Fibroblast of lung (primary cell): Measurements from ENCODE around the gene APBB2. TPM values are rescaled to one million over a fixed set of nuclear protein-coding genes. Genes with fewer than 3 reads are reported as not detected.
A peak's percentile ranks its signal among the peaks of the same experiment; 100 is the strongest.

Experiments used
- DNase-seq, 2 donors: peaks; one replicate each; pipeline versions ENCODE4 v3.0.0 to v3.0.0-alpha.2; 2010; ENCODE audit warnings: low read depth in 2 of 2
- H2AFZ ChIP-seq: 2 replicates; pipeline ENCODE4 v1.5.1; 2012; ENCODE audit warnings: low read length, control low read depth, inconsistent platforms
- H3K27ac ChIP-seq: 2 replicates; pipeline ENCODE4 v1.5.1; 2011; ENCODE audit warnings: low read length, control low read depth; ENCODE audit not compliant: insufficient read depth
- H3K27me3 ChIP-seq: 2 replicates; pipeline ENCODE4 v1.5.1; 2011; ENCODE audit warnings: mild to moderate bottlenecking, low read length; ENCODE audit not compliant: control insufficient read depth, insufficient read depth
- H3K36me3 ChIP-seq: 2 replicates; pipeline ENCODE4 v1.5.1; 2011; ENCODE audit warnings: low read length; ENCODE audit not compliant: control insufficient read depth, insufficient read depth
- H3K4me1 ChIP-seq: 2 replicates; pipeline ENCODE4 v1.5.1; 2011; ENCODE audit warnings: low read length; ENCODE audit not compliant: control insufficient read depth, insufficient read depth; ENCODE audit errors: extremely low read depth
- H3K4me2 ChIP-seq: 2 replicates; pipeline ENCODE4 v1.5.1; 2011; ENCODE audit warnings: low read length, control low read depth; ENCODE audit not compliant: insufficient read depth; ENCODE audit errors: extremely low read depth
- H3K4me3 ChIP-seq, 4 experiments: fragments of 200-600 bp in 1 of 4; sonication (generic) in 1 of 4; replicated peaks in 1 of 4; 2 replicates each; pipeline ENCODE4 v1.5.1; 2011 to 2016; ENCODE audit warnings: low read length in 4 of 4, low read depth in 3 of 4, mild to moderate bottlenecking in 3 of 4, control low read depth in 2 of 4, inconsistent platforms in 1 of 4, mixed read lengths in 1 of 4; ENCODE audit not compliant: insufficient read depth in 1 of 4; ENCODE audit errors: control extremely low read depth in 1 of 4
- H3K79me2 ChIP-seq: 2 replicates; pipeline ENCODE4 v1.5.1; 2012; ENCODE audit warnings: mild to moderate bottlenecking, low read length, inconsistent platforms; ENCODE audit not compliant: control insufficient read depth, insufficient read depth
- H3K9ac ChIP-seq: 2 replicates; pipeline ENCODE4 v1.5.1; 2011; ENCODE audit warnings: mild to moderate bottlenecking, low read length, control low read depth; ENCODE audit not compliant: insufficient read depth
- H3K9me3 ChIP-seq: 2 replicates; pipeline ENCODE4 v1.5.1; 2012; ENCODE audit warnings: low read depth, low read length; ENCODE audit not compliant: control insufficient read depth, insufficient read depth
- H4K20me1 ChIP-seq: 2 replicates; pipeline ENCODE4 v1.5.1; 2011; ENCODE audit warnings: low read length; ENCODE audit not compliant: control insufficient read depth, insufficient read depth; ENCODE audit errors: extremely low read depth
- EZH2 ChIP-seq: IDR thresholded peaks from 2 replicates; pipeline ENCODE4 v1.5.1; 2012; ENCODE audit warnings: low read length, control low read depth, mild to moderate bottlenecking; ENCODE audit errors: missing control alignments
- polyA plus RNA-seq, 2 donors: library from polyadenylated mRNA; depleted of rRNA in 1 of 2; stranded (reverse) in 1 of 2; unstranded in 1 of 2; fragments of >200 nt; gene quantifications; 2 replicates each; pipeline ENCODE4 v1.2.1, GENCODE V29; 2011 to 2012; ENCODE audit warnings: missing spikeins in 1 of 2
- total RNA-seq: library from RNA; depleted of rRNA; stranded (reverse); fragments of >200 nt; gene quantifications from 2 replicates; pipeline ENCODE4 v1.2.1, GENCODE V29; 2014
- TF ChIP-seq, protein P1 (sequence below), 2 donors: IDR thresholded peaks in 1 of 2; conservative IDR thresholded peaks in 1 of 2; 1 replicate in 1 of 2; 2 replicates in 1 of 2; pipeline ENCODE4 v1.5.1; 2011 to 2012; ENCODE audit warnings: low read length in 2 of 2, control low read depth in 1 of 2, inconsistent platforms in 1 of 2, low read depth in 1 of 2, mild to moderate bottlenecking in 1 of 2

The APBB2 gene
- total and polyA plus RNA-seq, 2 donors (not counting 1 experiment from before 2014, with no cell fraction given), result 25.1 to 29.8 TPM

GRCh38 chr4:41209901-41210300 lies 4.4 kb downstream of the APBB2 start:
- Histone ChIP-seq H3K4me2 (no peak overlapping the region), H3K9me3 (no peaks in the 10 kb centered on the region), H3K4me3 (no peak overlapping the region), H3K4me1 (peaks cover 13% of the 10 kb centered on the region), H3K79me2 (peaks cover 66% of the 10 kb centered on the region), H4K20me1 (no peaks in the 10 kb centered on the region), H3K27me3 (no peaks in the 10 kb centered on the region), H3K36me3 (no peaks in the 10 kb centered on the region), H3K27ac (no peak overlapping the region), H3K9ac (no peak overlapping the region), H2AFZ (no peak overlapping the region)
- TF ChIP-seq EZH2, result no peak
- TF ChIP-seq, protein P1, sequence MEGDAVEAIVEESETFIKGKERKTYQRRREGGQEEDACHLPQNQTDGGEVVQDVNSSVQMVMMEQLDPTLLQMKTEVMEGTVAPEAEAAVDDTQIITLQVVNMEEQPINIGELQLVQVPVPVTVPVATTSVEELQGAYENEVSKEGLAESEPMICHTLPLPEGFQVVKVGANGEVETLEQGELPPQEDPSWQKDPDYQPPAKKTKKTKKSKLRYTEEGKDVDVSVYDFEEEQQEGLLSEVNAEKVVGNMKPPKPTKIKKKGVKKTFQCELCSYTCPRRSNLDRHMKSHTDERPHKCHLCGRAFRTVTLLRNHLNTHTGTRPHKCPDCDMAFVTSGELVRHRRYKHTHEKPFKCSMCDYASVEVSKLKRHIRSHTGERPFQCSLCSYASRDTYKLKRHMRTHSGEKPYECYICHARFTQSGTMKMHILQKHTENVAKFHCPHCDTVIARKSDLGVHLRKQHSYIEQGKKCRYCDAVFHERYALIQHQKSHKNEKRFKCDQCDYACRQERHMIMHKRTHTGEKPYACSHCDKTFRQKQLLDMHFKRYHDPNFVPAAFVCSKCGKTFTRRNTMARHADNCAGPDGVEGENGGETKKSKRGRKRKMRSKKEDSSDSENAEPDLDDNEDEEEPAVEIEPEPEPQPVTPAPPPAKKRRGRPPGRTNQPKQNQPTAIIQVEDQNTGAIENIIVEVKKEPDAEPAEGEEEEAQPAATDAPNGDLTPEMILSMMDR (conservative IDR thresholded peaks at IDR 0.05 in 1 of 2, IDR thresholded peaks at IDR 0.05 in 1 of 2; ENCODE audit: low read depth in 1 of 2, low read length in 2 of 2), result no peak
- DNase-seq, result no peak

DNA sequence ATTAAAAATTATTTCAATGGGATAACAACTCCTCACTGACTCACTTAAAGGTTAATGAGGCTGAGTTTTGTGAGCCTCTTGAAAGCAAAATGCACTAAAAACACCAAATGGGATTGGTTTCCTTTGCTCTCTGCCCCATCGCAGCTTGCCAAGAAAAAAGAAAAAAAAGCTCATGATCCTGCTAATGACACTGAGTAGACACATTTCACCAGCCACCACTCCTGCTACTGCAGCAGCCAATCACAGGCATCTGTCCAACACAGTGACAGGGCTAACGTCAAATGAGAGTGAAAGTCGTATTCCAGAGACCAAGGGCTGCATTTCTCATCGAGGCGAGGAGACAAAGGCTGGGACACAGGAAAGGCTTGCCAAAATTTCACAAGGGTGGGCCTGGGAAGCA lies 5.2 kb downstream of the APBB2 start:
- no peaks in the 10 kb centered on the region for H4K20me1 ChIP-seq
- H3K4me3 ChIP-seq, result no peak overlapping the region
- TF ChIP-seq EZH2, result no peak
- TF ChIP-seq, protein P1 (conservative IDR thresholded peaks at IDR 0.05 in 1 of 2, IDR thresholded peaks at IDR 0.05 in 1 of 2; ENCODE audit: low read depth in 1 of 2, low read length in 2 of 2), result no peak
- no peak overlapping the region for H3K27ac ChIP-seq
- H3K4me1 ChIP-seq, result peaks cover 18% of the 10 kb centered on the region
- no peak overlapping the region for H3K9ac ChIP-seq
- peak in 1 of 2 donors; percentile 62 for DNase-seq
- H3K27me3 ChIP-seq, result no peaks in the 10 kb centered on the region
- H3K4me2 ChIP-seq, result no peak overlapping the region
- H3K9me3 ChIP-seq, result no peaks in the 10 kb centered on the region
- peaks cover 69% of the 10 kb centered on the region for H3K79me2 ChIP-seq
- H2AFZ ChIP-seq, result no peak overlapping the region
- no peaks in the 10 kb centered on the region for H3K36me3 ChIP-seq

- H4K20me1 ChIP-seq, result no peaks in the 10 kb centered on the region
- no peaks in the 10 kb centered on the region for H3K9me3 ChIP-seq
- no peaks in the 10 kb centered on the region for H3K36me3 ChIP-seq
- TF ChIP-seq, protein P1 (conservative IDR thresholded peaks at IDR 0.05 in 1 of 2, IDR thresholded peaks at IDR 0.05 in 1 of 2; ENCODE audit: low read depth in 1 of 2, low read length in 2 of 2), result no peak
- TF ChIP-seq EZH2, result no peak
- no peaks in the 10 kb centered on the region for H3K27me3 ChIP-seq
- no peak overlapping the region for H3K9ac ChIP-seq
- H3K4me3 ChIP-seq, result no peak overlapping the region
- peaks cover 62% of the 10 kb centered on the region for H3K79me2 ChIP-seq
- H3K4me1 ChIP-seq, result peaks cover 22% of the 10 kb centered on the region
- no peak overlapping the region for H3K4me2 ChIP-seq
- no peak overlapping the region for H3K27ac ChIP-seq
- peak; percentile 44 to 51 for DNase-seq
- H2AFZ ChIP-seq, result no peak overlapping the region
These were observed 7.0 kb downstream of the APBB2 start for GRCh38 chr4:41207291-41207831.
